MCF 10A (cell line): ENCODE data around the gene ANKRD39. TPM values are rescaled to one million over a fixed set of nuclear protein-coding genes. Genes with fewer than 3 reads are reported as not detected.

Experiments used
- BruUV-seq: library from RNA; stranded (reverse); fragments of 400-500 nt; replicated peaks from 2 replicates; lab custom pipeline; 2021; lab: Mats Ljungman, UMichigan
- CTCF ChIA-PET: fragments of 300-600 bp; sonication (Branson Sonifier 250); formaldehyde crosslinking; extraction: SDS; loops from one replicate; lab custom pipeline; 2021; ENCODE audit warnings: antibody characterized with exemption, inconsistent platforms; lab: Yijun Ruan, JAX
- POLR2A ChIA-PET: fragments of 300-600, 350-650 bp; sonication (Branson Sonifier 250); formaldehyde crosslinking; extraction: SDS; loops from one replicate; lab custom pipeline; 2020; ENCODE audit warnings: antibody characterized with exemption, inconsistent platforms; lab: Yijun Ruan, JAX
- DNase-seq: peaks from one replicate; pipeline ENCODE4 v3.0.0-alpha.2; 2018; ENCODE audit not compliant: unreplicated experiment
- H3K27ac Mint-ChIP-seq: one replicate; pipeline ENCODE4 v1.8.0; 2022; ENCODE audit warnings: mild to moderate bottlenecking, low read depth, mixed read lengths; ENCODE audit not compliant: unreplicated experiment
- H3K27me3 Mint-ChIP-seq: one replicate; pipeline ENCODE4 v1.8.0; 2022; ENCODE audit warnings: mixed read lengths; ENCODE audit not compliant: insufficient read depth, unreplicated experiment
- H3K36me3 Mint-ChIP-seq: one replicate; pipeline ENCODE4 v1.8.0; 2022; ENCODE audit warnings: mild to moderate bottlenecking, moderate library complexity, mixed read lengths; ENCODE audit not compliant: insufficient read depth, unreplicated experiment
- H3K4me1 Mint-ChIP-seq: one replicate; pipeline ENCODE4 v1.8.0; 2022; ENCODE audit warnings: mixed read lengths; ENCODE audit not compliant: insufficient read depth, unreplicated experiment
- H3K4me3 Mint-ChIP-seq: one replicate; pipeline ENCODE4 v1.8.0; 2022; ENCODE audit warnings: mild to moderate bottlenecking, moderate library complexity, mixed read lengths; ENCODE audit not compliant: unreplicated experiment
- H3K9me3 Mint-ChIP-seq: one replicate; pipeline ENCODE4 v1.8.0; 2022; ENCODE audit warnings: mixed read lengths; ENCODE audit not compliant: unreplicated experiment
- intact Hi-C: fragments of 100-400 bp; cut with micrococcal nuclease; formaldehyde crosslinking; loops from 2 replicates; pipeline ENCODE4 v1.14.1; 2022
- total RNA-seq: library from RNA; stranded (reverse); gene quantifications from 2 replicates; pipeline ENCODE4 v1.2.3, GENCODE V29; 2022
- TF ChIP-seq, protein P1 (sequence below): fragments of 200-600 bp; IDR thresholded peaks from one replicate; pipeline ENCODE4 v1.8.0; 2022; ENCODE audit warnings: antibody characterized with exemption, mild to moderate bottlenecking; ENCODE audit not compliant: unreplicated experiment

ANKRD39 gene
- total RNA-seq, 1 experiment from 2014 or later = 14.0 TPM

DNA sequence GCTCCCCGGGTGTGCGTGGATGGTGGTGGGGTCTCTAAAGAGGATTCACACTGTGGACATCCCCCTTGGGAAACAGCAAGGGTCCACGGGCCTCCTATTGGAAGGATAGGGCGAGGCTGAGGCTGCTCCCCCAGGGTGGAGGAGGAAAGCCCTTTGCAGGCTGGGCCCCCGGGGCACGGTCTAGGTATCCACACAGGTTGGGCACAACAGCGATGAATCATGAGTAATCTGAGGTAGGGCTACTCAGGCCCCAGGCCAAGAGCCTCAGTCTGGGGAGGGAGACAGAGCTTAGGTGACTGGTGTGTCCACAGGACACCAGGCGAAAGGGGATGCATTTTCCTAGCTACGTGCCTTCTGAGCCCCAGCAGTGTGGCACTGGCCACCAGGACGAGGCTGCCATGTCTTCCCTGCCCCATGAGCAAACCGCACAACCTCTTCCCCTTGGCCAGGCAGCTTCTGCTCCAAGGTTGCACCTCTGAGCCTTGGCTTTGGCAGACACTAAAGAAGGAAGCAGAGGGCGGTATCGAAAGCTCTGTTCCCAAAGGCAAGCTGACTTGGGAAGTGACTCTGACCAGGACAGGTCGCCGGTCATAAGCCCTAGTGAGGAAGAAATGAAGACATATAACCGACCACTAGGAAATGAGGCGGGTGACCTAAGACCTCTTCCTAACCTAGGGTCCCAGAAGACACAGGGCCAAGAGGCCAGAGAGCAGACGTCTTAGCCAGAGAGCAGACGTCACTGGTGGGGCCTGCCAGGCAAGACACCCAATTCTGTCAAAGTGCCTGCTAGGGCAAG lies 26.7 kb upstream of the ANKRD39 start:
- H3K4me1 Mint-ChIP-seq = peaks cover 23% of the 10 kb centered on the region
- ChIA-PET POLR2A (interaction anchor here (0.9 to 1.4 kb wide), 3 partner anchors 13 to 26 kb away, joined by 3 to 7 read pairs (median 5); partner anchors contain the start of gene ANKRD39), CTCF (interaction anchor here (1.0 to 3.5 kb wide), 4 partner anchors 9 to 66 kb away, joined by 3 to 19 read pairs (median 6); no protein-coding TSS in a partner anchor)
- H3K27ac Mint-ChIP-seq = no peak overlapping the region
- DNase-seq = peak; percentile 80
- intact Hi-C loops = no loop called here
- TF ChIP-seq, protein P1, sequence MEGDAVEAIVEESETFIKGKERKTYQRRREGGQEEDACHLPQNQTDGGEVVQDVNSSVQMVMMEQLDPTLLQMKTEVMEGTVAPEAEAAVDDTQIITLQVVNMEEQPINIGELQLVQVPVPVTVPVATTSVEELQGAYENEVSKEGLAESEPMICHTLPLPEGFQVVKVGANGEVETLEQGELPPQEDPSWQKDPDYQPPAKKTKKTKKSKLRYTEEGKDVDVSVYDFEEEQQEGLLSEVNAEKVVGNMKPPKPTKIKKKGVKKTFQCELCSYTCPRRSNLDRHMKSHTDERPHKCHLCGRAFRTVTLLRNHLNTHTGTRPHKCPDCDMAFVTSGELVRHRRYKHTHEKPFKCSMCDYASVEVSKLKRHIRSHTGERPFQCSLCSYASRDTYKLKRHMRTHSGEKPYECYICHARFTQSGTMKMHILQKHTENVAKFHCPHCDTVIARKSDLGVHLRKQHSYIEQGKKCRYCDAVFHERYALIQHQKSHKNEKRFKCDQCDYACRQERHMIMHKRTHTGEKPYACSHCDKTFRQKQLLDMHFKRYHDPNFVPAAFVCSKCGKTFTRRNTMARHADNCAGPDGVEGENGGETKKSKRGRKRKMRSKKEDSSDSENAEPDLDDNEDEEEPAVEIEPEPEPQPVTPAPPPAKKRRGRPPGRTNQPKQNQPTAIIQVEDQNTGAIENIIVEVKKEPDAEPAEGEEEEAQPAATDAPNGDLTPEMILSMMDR = no peak
- no peaks in the 10 kb centered on the region for H3K36me3 Mint-ChIP-seq
- no TSS peak for BruUV-seq
- H3K4me3 Mint-ChIP-seq = no peak overlapping the region
- H3K9me3 Mint-ChIP-seq = no peaks in the 10 kb centered on the region
- H3K27me3 Mint-ChIP-seq = no peaks in the 10 kb centered on the region

DNA sequence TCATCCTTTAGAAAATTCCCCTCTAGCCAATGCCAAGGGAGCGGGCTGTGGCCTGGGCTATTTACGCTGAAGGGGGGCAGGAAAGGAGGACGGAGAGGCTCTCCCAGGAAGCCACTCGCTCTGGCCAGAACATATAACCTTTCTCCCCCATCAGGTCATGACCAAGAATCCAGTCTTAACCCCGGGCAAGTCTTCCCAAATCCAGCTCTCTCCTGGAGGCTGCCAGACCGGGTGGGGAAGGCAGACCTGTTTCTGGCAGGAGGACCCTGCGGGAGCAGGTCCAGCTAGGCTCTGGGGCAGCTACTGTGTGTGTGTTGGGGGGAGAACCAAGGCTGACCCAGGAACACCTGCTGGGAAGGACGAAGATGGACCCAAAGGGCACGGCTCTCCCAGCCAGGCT lies 25.5 kb upstream of the ANKRD39 start:
- CTCF ChIA-PET = interaction anchor here (1.0 to 3.5 kb wide), 3 partner anchors 15 to 68 kb away, joined by 3 to 19 read pairs (median 10); no protein-coding TSS in a partner anchor
- no peaks in the 10 kb centered on the region for H3K36me3 Mint-ChIP-seq

DNA sequence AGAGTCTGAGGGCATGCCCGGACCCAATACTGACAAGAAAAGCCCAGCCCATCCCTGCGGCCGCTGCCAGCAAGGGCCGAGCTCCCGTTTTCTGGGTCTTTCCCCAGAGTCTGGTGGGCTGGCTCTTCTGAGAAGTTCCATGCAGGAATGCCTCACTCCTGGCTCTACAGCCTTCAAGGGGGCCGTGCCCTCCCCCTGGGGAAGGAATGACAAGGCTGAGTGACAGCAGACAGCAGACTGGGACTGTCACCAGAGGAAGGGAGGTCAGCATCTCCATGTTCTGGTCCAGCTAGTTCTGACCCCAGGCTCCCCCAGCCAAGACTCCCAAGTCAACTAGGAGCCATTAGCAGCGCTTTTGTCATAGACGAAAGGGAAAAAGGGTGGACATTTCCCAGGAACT lies 25.1 kb upstream of the ANKRD39 start:
- TF ChIP-seq, protein P1 = no peak
- BruUV-seq = no TSS peak
- no peak overlapping the region for H3K27ac Mint-ChIP-seq
- H3K4me1 Mint-ChIP-seq = peaks cover 23% of the 10 kb centered on the region
- H3K4me3 Mint-ChIP-seq = no peak overlapping the region
- no peaks in the 10 kb centered on the region for H3K27me3 Mint-ChIP-seq
- POLR2A ChIA-PET = interaction anchor here (1.6 kb wide), 1 partner anchor 9 kb away, joined by 4 read pairs; no protein-coding TSS in a partner anchor
- CTCF ChIA-PET = interaction anchor here (3.4 to 3.5 kb wide), 2 partner anchors 14 to 68 kb away, joined by 10 to 19 read pairs; no protein-coding TSS in a partner anchor
- intact Hi-C loops = no loop called here
- DNase-seq = no peak
- H3K9me3 Mint-ChIP-seq = no peaks in the 10 kb centered on the region
- no peaks in the 10 kb centered on the region for H3K36me3 Mint-ChIP-seq

More for the DNA sequence above, 25.5 kb upstream of the ANKRD39 start:
- H3K9me3 Mint-ChIP-seq = no peaks in the 10 kb centered on the region
- POLR2A ChIA-PET = interaction anchor here (1.6 kb wide), 1 partner anchor 8 kb away, joined by 4 read pairs; no protein-coding TSS in a partner anchor
- TF ChIP-seq, protein P1 = no peak
- no peaks in the 10 kb centered on the region for H3K27me3 Mint-ChIP-seq
- H3K27ac Mint-ChIP-seq = no peak overlapping the region
- BruUV-seq = no TSS peak
- DNase-seq = no peak
- intact Hi-C loops = no loop called here
- H3K4me3 Mint-ChIP-seq = no peak overlapping the region
- peaks cover 23% of the 10 kb centered on the region for H3K4me1 Mint-ChIP-seq

DNA sequence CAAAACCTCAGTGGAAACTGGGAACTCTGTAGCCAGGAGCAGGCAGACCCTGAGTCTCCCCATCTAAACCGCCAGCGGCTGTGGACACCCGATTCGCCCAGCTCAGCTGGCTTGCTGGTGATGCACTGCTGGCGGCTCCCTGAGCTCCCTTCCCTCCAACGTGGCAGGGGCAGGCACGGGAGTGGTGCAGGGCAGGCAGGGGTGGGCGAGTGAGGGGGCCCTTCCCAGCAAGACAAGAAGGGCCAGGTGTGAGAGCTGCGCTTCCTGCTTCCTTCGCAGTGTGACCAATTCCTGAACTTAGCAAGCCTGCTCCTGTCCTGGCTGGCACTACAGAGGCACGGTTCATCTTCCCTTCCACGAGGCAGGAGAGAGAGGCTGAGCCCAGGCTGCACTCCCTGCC lies 24.4 kb upstream of the ANKRD39 start:
- no peak overlapping the region for H3K4me3 Mint-ChIP-seq
- no peak overlapping the region for H3K27ac Mint-ChIP-seq
- no peak for DNase-seq
- H3K9me3 Mint-ChIP-seq = no peaks in the 10 kb centered on the region
- POLR2A ChIA-PET = interaction anchor here (1.6 kb wide), 1 partner anchor 9 kb away, joined by 4 read pairs; no protein-coding TSS in a partner anchor
- no TSS peak for BruUV-seq
- TF ChIP-seq, protein P1 = no peak
- peaks cover 19% of the 10 kb centered on the region for H3K4me1 Mint-ChIP-seq
- H3K27me3 Mint-ChIP-seq = no peaks in the 10 kb centered on the region
- CTCF ChIA-PET = no interaction called here
- intact Hi-C loops = no loop called here
- H3K36me3 Mint-ChIP-seq = no peaks in the 10 kb centered on the region
